ENCODE data around the gene PRSS38.

The PRSS38 gene

GRCh38 chr1:227815468-227816409 is at the start of gene PRSS38:
Gene PRSS38, plus strand, starts transcription at chr1:227815675. Its CDS starts 42 bp downstream, at chr1:227815717.
- DNase-seq (ENCODE audit: low read depth in 3 of 3), result no peak

GRCh38 chr1:227766015-227766634 is 49.4 kb upstream of the PRSS38 start:
- DNase-seq (ENCODE audit: low read depth in 3 of 3), result peak; percentile 36 to 46 (median 39)

- DNase-seq (ENCODE audit: low read depth in 3 of 3), result no peak
Measured at GRCh38 chr1:227766653-227767277, 48.7 kb upstream of the PRSS38 start.

- DNase-seq (ENCODE audit: low read depth in 3 of 3), result no peak
Measured at GRCh38 chr1:227767401-227768124, 47.9 kb upstream of the PRSS38 start.

GRCh38 chr1:227768125-227768439 is 47.4 kb upstream of the PRSS38 start:
- no peak for DNase-seq (ENCODE audit: low read depth in 3 of 3)

GRCh38 chr1:227768640-227769039 is 46.8 kb upstream of the PRSS38 start:
- no peak for DNase-seq (ENCODE audit: low read depth in 3 of 3)

GRCh38 chr1:227769047-227769935 is 46.2 kb upstream of the PRSS38 start:
- no peak for DNase-seq (ENCODE audit: low read depth in 3 of 3)

- DNase-seq (ENCODE audit: low read depth in 3 of 3), result no peak
Measured at GRCh38 chr1:227769936-227770494, 45.5 kb upstream of the PRSS38 start.

GRCh38 chr1:227770812-227771211 is 44.7 kb upstream of the PRSS38 start:
- DNase-seq (ENCODE audit: low read depth in 3 of 3), result no peak

GRCh38 chr1:227771326-227771725 is 44.1 kb upstream of the PRSS38 start:
- no peak for DNase-seq (ENCODE audit: low read depth in 3 of 3)

GRCh38 chr1:227771771-227772170 is 43.7 kb upstream of the PRSS38 start:
- DNase-seq (ENCODE audit: low read depth in 3 of 3), result no peak

GRCh38 chr1:227773558-227773957 is 41.9 kb upstream of the PRSS38 start:
- no peak for DNase-seq (ENCODE audit: low read depth in 3 of 3)

GRCh38 chr1:227774051-227774731 is 41.3 kb upstream of the PRSS38 start:
- no peak for DNase-seq (ENCODE audit: low read depth in 3 of 3)

- DNase-seq (ENCODE audit: low read depth in 3 of 3), result no peak
Measured at GRCh38 chr1:227774821-227775661, 40.4 kb upstream of the PRSS38 start.

- no peak for DNase-seq (ENCODE audit: low read depth in 3 of 3)
Measured at GRCh38 chr1:227775841-227776240, 39.6 kb upstream of the PRSS38 start.

GRCh38 chr1:227776331-227776771 is 39.1 kb upstream of the PRSS38 start:
- no peak for DNase-seq (ENCODE audit: low read depth in 3 of 3)

GRCh38 chr1:227777156-227777555 is 38.3 kb upstream of the PRSS38 start:
- DNase-seq (ENCODE audit: low read depth in 3 of 3), result no peak

GRCh38 chr1:227777646-227778045 is 37.8 kb upstream of the PRSS38 start:
- DNase-seq (ENCODE audit: low read depth in 3 of 3), result no peak

GRCh38 chr1:227778401-227778947 is 37.0 kb upstream of the PRSS38 start:
- DNase-seq (ENCODE audit: low read depth in 3 of 3), result no peak

Data from stimulated activated CD4-positive, alpha-beta T cell treated with anti-CD3 and anti-CD28 coated beads, TNF-alpha, amount 100 ng/mL, for 48 hours (primary cell).